GM18873 (cell line): ENCODE measurements around the gene VAMP5.
"Not testable (repeated sequence)": the region's sequence is repeated elsewhere in the genome, so short reads cannot be mapped to it uniquely, and the experiment has no call there.

Experiments used
- ATAC-seq: cut with Tn5 transposase; IDR thresholded peaks from one replicate; pipeline ENCODE4 v1.9.1; 2021; ENCODE audit warnings: mild to moderate bottlenecking, moderate library complexity, moderate number of reproducible peaks; ENCODE audit not compliant: unreplicated experiment, low FRiP score

VAMP5 gene

DNA sequence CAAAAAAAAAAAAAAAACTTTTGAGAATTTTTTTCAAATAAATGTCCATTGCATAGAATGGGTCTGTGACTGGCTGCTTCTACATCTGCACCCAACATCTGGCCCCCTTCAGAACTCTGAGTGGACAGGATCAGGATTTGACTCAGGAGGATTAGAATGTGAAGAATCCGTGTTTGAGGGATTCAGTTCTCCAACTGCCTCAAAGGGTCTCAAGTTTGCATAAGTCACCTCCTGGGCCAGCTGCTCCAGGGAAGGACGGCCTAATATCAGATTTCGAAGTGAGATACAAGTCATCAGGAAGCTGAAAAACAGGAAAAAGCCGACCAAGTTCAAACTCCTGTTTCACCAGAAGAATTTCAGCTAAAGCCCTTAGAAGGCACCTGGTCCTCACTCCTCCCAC, 34.4 kb upstream of the VAMP5 start:
- no peak for ATAC-seq

DNA sequence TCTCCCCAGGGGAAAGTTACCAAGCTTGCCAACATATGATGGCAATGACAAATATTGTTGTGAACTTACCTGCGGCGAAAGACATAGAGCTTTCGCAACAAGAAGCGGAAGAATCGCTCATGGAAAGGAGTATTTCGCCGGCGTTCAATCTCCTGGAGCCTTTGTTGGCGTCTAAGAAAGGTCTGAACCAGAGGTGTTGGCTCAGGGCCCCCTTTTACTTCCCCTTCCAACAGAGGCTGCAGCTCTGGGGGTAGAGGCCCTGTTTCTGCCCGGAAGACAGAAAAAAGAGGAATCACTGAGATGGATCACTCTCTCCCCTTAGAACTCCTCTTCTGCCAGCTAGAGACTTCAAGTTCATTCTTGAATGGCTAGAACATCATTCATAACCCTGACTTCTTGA, 33.7 kb upstream of the VAMP5 start:
- ATAC-seq = no peak

DNA sequence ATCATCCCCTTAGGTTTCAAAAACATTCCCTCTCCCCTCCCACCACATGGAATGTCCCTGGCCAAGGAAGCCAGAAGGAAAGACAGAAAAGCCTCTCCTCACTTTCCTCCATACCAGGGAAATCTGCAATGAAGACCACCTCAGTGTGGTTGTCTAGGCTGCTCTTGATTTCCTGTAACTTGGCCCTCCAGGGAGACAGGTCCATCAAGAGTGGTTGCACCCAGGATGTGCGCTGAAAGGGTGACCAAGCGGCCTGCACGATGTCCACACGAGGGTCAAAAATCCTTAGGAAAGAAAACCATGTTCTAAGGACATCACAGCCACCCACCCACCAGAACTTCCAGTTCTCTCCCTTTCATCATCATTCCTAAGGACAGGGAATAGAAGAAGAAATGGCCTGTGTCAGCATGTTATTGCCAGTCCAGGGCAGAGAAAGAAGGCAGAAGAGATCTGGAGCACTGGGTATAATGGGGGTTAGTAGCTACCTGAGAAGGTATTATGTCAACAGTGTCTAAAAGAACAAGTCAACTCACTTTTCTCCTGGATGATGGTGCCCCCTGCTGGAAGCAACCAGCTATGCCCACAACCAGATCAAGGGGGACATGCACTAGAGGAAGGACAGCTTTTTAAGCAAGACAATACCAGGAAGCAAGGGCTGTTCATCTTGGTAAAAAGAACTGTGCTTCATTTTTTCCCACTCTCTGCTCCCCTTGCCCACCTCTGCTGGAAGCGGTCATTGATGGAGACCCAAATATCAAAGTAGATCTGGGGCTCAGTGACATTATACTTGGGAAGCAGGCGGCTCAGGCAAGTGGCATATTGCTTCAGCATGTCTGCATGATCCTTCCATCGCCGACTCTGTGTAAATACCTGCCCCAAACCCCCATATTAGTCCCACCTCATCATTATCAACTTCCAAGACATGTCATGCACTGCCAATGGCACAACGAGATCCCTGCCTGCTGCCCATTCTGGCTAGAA, 32.2 kb upstream of the VAMP5 start:
- no peak for ATAC-seq

GRCh38 chr2:85553184-85553583, 31.0 kb upstream of the VAMP5 start:
- ATAC-seq = no peak

DNA sequence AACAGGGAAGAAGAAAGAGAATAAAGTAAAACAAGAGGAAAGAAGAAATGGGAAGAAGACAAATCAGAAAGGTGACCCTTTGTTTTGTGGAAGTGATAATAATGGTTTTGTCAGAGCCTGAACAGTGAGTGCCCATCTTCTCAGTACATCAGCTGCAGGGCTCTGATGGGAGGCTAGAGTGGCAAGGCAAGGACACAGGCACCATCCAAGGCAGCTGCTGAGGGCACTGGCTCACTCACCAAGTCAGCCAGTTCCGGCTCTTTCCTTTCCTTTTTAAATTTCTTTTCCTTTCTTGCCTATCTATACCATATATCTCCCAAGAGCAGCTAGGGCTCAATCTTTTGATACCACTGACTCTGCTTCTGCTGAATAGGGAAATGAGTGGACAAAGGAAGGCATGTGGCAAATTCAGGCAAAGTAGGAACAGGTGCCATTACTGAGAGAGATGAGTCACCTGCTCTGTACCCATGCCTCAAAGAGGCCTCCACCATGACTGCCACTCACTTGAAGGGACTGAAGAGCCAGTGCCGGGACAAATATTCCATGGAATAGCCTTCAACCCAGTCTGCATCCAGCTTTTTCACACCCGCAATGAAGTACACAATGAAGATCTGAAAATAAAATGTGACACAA, 29.1 kb upstream of the VAMP5 start:
- no peak for ATAC-seq

DNA sequence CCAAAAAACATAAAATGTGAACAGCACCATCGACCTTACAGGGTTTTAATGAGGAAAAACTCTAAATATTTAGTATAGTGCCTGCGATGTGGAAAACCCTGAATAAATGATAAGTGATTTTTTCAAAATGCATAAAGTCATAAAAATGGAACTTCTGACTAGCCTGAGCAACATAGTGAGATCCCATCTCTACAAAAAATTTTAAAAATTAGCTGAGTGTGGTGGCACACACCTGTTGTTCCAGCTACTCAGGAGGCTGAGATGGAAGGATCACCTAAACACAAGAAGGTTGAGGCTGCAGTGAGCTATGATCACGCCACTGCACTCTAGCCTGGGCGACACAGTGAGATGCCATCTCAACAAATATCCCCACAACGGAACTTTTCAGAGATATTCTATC, 27.1 kb upstream of the VAMP5 start:
- ATAC-seq = no peak

GRCh38 chr2:85558160-85558559, 26.1 kb upstream of the VAMP5 start:
- ATAC-seq = no peak

- ATAC-seq = not testable (repeated sequence)
These were observed 23.9 kb upstream of the VAMP5 start for GRCh38 chr2:85560403-85560726.

DNA sequence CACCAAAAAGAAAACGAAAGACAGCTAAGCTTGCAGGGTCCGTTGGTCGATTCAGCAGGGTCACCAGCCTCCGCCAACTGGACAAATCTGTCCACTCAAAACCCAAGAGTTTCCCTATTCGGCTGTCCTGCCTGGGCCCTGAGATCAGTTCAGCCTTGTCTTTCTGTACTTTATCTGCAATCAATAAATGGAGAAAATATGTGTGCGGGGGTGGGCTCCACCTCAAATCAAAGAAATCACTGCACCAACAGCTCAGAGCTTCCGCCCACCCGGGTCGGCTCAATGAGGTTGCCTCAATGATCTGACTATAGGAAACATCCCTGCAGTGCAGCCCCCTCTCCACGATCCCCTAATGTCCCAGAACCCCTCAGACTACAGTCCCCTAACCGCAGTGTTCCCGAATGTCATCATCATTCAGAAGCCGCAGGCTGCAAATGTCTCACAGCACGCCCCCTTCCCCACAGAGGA, 23.4 kb upstream of the VAMP5 start:
- ATAC-seq = peak; percentile 15

- peak; percentile 80 for ATAC-seq
These were observed 22.7 kb upstream of the VAMP5 start, which contains the start of gene GGCX for GRCh38 chr2:85561280-85562212. TSS of gene GGCX (minus strand) at chr2:85561493. CDS start at chr2:85561428, 65 bp downstream.

DNA sequence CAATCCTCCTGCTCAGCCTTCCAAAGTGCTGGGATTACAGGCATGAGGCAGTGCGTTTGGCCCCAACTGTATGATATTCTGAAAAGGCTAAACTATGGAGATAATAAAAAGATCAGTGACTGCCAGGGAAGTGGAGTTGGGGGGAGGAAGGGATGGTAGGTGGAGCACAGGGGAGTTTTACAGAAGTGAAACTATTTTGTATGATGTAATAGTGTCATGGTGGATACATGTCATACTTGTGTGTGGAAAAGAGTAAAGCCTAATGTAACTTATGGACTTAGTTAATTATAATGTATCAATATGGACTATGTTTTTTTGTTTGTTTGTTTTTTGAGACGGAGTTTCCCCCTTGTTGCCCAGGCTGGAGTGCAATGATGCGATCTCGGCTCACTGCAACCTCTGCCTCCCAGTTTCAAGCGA, 20.1 kb upstream of the VAMP5 start:
- ATAC-seq = no peak

DNA sequence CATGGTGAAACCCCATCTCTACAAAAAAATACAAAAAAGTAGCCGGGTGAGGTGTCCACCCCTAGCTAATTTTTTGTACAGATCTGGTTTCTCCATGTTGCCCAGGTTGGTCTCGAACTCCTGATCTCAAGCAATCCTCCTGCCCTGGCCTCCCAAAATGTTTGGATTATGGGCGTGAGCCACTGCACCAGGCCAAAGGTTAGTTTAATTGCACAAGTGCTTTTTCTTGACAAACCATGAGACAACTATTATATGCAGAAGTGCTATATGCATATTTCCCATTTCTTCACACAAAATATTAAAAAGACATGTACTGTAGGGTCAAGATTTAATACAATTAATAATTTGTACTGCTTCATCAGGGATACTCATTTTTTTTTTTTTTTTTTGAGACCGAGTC, 18.0 kb upstream of the VAMP5 start:
- no peak for ATAC-seq

DNA sequence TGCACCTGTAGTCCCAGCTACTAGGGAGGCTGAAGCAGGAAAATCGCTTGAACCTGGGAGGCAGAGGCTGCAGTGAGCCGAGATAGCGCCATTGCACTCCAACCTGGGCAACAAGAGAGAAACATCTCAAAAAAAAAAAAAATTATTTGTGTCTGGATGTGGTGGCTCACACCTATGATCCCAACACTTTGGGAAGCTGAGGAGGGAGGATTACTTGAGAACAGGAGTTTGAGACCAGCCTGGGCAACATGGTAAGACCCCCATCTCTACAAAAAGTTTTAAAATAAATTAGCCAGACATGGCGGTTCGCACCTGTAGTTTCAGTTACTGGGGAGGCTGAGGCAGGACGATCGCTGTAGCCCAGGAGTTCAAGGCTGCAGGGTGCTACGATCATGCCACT, 8.5 kb upstream of the VAMP5 start:
- no peak for ATAC-seq

GRCh38 chr2:85577063-85577385, 7.2 kb upstream of the VAMP5 start:
- ATAC-seq = no peak

DNA sequence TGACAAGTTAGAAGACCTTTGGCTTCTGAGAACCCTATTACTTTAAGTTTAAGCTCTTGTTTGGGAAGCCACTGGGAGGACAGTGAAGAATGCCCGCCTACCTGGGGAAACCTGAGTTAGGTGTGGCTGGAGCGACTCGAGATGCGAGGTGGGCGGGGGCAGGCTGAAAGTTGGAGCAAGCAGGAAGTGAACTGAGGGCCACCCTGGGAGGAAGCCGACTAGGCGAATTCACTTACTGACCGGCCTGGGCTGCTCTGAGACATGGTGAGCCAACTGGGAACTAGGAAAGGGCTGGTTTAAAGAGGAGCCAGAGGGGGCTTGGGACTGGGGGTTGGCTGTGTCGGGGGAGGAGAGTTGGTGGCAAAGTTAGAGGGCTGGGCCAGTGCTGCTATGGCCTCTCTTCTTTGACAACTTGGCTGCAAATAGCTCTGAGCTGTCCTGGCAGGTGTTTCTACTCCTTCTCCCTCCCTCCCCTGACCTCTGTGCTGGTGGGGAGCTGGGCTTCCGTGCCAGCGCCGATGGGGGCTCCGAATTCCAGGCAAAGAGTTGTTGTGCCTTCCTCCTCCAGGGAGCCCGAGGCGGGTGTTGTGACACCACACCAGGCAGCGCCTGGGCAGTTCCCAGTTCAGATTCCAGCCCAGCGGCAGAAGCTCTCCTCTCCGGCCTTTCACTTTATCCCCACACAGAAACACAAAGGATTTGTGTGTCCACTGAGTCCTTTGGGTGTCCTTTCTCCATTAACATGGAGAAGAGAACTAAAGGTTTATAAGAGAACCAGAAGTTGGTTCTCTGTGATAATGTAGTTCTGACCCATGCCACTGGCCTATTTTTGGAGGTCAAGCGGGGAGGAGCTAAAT, 6.6 kb upstream of the VAMP5 start, which contains the start of gene VAMP8:
Gene VAMP8, plus strand, starts transcription at position 201 of the 857 bp plus-strand sequence. Its CDS starts 61 bp downstream, at position 262.
- ATAC-seq = peak; percentile 54

- ATAC-seq = peak; percentile 32
These were observed 5.7 kb upstream of the VAMP5 start for GRCh38 chr2:85578243-85579180.

GRCh38 chr2:85579266-85579935, 4.8 kb upstream of the VAMP5 start:
- ATAC-seq = no peak

DNA sequence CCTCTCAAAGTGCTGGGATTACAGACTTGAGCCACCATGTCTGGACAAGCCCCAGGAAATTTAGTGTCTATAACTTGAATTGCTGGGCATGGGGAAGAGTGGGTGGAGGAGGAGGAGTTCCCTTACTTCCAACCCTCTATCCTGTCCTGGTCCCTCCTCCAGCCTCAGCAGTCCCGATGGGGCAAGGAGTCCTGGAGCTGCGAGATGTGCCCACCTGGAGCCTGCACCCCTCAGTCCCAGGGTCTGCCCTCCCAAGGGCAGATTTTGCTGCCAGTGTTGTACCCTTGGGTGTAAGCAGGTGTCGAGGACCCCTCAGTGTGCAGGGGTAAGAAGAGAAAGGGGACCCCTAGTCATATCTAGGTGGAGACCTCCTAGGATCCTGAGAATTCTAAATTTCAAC, 4.0 kb upstream of the VAMP5 start:
- ATAC-seq = no peak
